K562 (cell line): ENCODE data around the gene WBP1. TPM values are rescaled to one million over a fixed set of nuclear protein-coding genes. Genes with fewer than 3 reads are reported as not detected.

Source experiments
- CEBPB ChIP-seq: fragments of 450-650 bp; IDR thresholded peaks from 2 replicates; pipeline ENCODE4 v1.6.1; 2016; ENCODE audit warnings: missing genetic modification characterization, missing compliant biosample characterization
- CREM ChIP-seq: IDR thresholded peaks from 2 replicates; pipeline ENCODE4 v1.6.1; 2014; ENCODE audit warnings: antibody characterized with exemption, low read depth
- KAT8 ChIP-seq: fragments of 450-650 bp; IDR thresholded peaks from 2 replicates; pipeline ENCODE4 v1.6.1; 2016; ENCODE audit warnings: low read depth, mild to moderate bottlenecking
- KHSRP ChIP-seq: fragments of 450-650 bp; IDR thresholded peaks from 2 replicates; pipeline ENCODE4 v1.6.1; 2017
- KLF1 ChIP-seq: fragments of 450-650 bp; IDR thresholded peaks from 2 replicates; pipeline ENCODE4 v1.6.1; 2016; ENCODE audit warnings: missing genetic modification characterization, missing compliant biosample characterization
- LCOR ChIP-seq: sonication (generic); formaldehyde crosslinking; IDR thresholded peaks from 2 replicates; pipeline ENCODE4 v1.8.0; 2022; ENCODE audit warnings: mild to moderate bottlenecking, missing genetic modification reagents
- NEUROD1 ChIP-seq: fragments of 150-350 bp; IDR thresholded peaks from 2 replicates; pipeline ENCODE4 v1.6.1; 2014; ENCODE audit warnings: borderline replicate concordance, low read length, low read depth; ENCODE audit not compliant: partially characterized antibody
- NRF1 ChIP-seq, 2 experiments: fragments of 450-650 bp; IDR thresholded peaks in 1 of 2; conservative IDR thresholded peaks in 1 of 2; 2 replicates each; pipeline ENCODE4 v1.6.1; 2014; ENCODE audit warnings: mild to moderate bottlenecking in 2 of 2
- POLR2G ChIP-seq: fragments of 200-400 bp; formaldehyde crosslinking; IDR thresholded peaks from 2 replicates; pipeline ENCODE4 v1.6.1; 2017; ENCODE audit warnings: low read depth, mild to moderate bottlenecking, antibody characterized with exemption, low read length, moderate library complexity
- RFX1 ChIP-seq: fragments of 450-650 bp; IDR thresholded peaks from 2 replicates; pipeline ENCODE4 v1.6.1; 2016; ENCODE audit warnings: mild to moderate bottlenecking, moderate library complexity
- RUNX1 ChIP-seq: sonication (generic); IDR thresholded peaks from 2 replicates; pipeline ENCODE4 v1.6.1; 2016; ENCODE audit warnings: antibody characterized with exemption, low read depth
- SPI1 ChIP-seq: IDR thresholded peaks from 2 replicates; pipeline ENCODE4 v1.6.1; 2011; ENCODE audit warnings: low read depth, low read length, control low read depth, borderline replicate concordance
- ZNF146 ChIP-seq: IDR thresholded peaks from one replicate; pipeline ENCODE4 v1.6.1; 2018; ENCODE audit warnings: missing compliant biosample characterization; ENCODE audit not compliant: unreplicated experiment
- ZNF175 ChIP-seq: fragments of 200-800 bp; sonication (Bioruptor generic); IDR thresholded peaks from 2 replicates; pipeline ENCODE4 v1.6.1; 2016; ENCODE audit warnings: low read depth, mild to moderate bottlenecking, missing genetic modification characterization, missing compliant biosample characterization
- ZNF695 ChIP-seq: fragments of 450-650 bp; formaldehyde crosslinking; IDR thresholded peaks from 2 replicates; pipeline ENCODE4 v1.4.0; 2020; ENCODE audit warnings: mild to moderate bottlenecking, moderate library complexity
- polyA plus RNA-seq, 8 experiments: library from polyadenylated mRNA; depleted of rRNA in 4 of 8; stranded (reverse) in 5 of 8; unstranded in 3 of 8; fragments of >200 nt; fragmentation: Nextera tagmentation in 2 of 8; fragmentation: Illumina TruSeq in 1 of 8; extraction: Ambion mirVana in 2 of 8; extraction: Trizol in 1 of 8; gene quantifications; 2 replicates each; pipeline versions ENCODE4 v1.2.1 to v1.2.3, GENCODE V29; 2011 to 2014; ENCODE audit warnings: inconsistent platforms in 1 of 8, missing spikeins in 1 of 8
- total RNA-seq, 7 experiments: library from RNA; depleted of rRNA in 6 of 7; stranded (reverse); fragments of >200 nt in 6 of 7; fragmentation: Illumina TruSeq in 2 of 7; extraction: Trizol in 2 of 7; gene quantifications; 2 replicates each; pipeline versions ENCODE4 v1.2.1 to v1.2.3, GENCODE V29; 2011 to 2021; ENCODE audit warnings: low replicate concordance in 1 of 7
- TF ChIP-seq, protein P1 (sequence below): fragments of 450-650 bp; IDR thresholded peaks from 2 replicates; pipeline ENCODE4 v1.6.1; 2016; ENCODE audit warnings: antibody characterized with exemption
- TF ChIP-seq, protein P2 (sequence below): IDR thresholded peaks from 2 replicates; pipeline ENCODE4 v1.6.1; 2012; ENCODE audit warnings: low read depth, low read length, improper control_type of control experiment, borderline replicate concordance
- TF ChIP-seq, protein P3 (sequence below), 2 experiments: fragments of 450-650 bp; conservative IDR thresholded peaks; 2 replicates each; pipeline ENCODE4 v1.6.1; 2017; ENCODE audit warnings: mild to moderate bottlenecking in 2 of 2, moderate library complexity in 2 of 2
- TF ChIP-seq, protein P4 (sequence below), 2 experiments: IDR thresholded peaks in 1 of 2; conservative IDR thresholded peaks in 1 of 2; 2 replicates each; pipeline ENCODE4 v1.6.1; 2016; ENCODE audit warnings: low read depth in 2 of 2, mild to moderate bottlenecking in 1 of 2, missing compliant biosample characterization in 1 of 2, missing genetic modification characterization in 1 of 2, moderate library complexity in 1 of 2
- TF ChIP-seq, protein P5 (sequence below): sonication (generic); formaldehyde crosslinking; IDR thresholded peaks from 2 replicates; pipeline ENCODE4 v1.8.0; 2022; ENCODE audit warnings: mild to moderate bottlenecking, missing genetic modification reagents

The WBP1 gene
- total and polyA plus RNA-seq, 9 of the 15 experiments (the other 6 are each of a cell fraction or from before 2014, with no cell fraction given), result 1.9 to 27.7 (median 14.2) TPM

DNA sequence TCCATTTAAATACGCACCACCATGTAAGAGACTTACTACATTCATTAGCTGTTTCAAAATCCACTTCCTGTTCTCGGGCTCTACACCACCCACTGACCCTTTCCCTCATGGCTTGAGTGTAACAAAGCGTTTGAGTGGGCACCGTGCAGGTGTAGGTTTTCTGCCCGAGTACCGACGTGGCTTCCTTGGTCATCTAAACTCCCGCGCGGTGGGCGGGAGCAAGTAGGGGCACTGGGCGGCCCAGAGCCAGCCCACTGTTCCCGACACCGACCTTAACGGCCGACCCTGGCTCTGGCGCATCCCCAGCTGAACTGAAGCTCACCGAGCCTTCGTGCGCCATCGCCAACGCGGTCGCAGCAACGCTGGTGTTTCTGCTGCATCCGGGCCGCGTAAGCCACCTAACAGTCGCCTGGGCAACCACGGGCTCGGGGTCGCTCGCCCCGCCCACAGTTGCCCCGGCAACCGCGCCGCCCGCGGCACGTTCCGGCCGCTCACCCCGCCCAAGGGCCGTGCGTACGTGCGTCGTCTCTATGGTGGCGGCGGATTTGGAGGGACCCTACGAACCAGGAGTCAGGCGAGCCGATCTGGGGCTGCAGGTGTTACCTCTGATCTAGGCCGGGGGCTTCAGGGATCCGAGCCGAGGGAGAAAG is 36.9 kb upstream of the WBP1 start, which contains the start of the genes C2orf81 and WDR54 (continued):
- TF ChIP-seq, protein P1, sequence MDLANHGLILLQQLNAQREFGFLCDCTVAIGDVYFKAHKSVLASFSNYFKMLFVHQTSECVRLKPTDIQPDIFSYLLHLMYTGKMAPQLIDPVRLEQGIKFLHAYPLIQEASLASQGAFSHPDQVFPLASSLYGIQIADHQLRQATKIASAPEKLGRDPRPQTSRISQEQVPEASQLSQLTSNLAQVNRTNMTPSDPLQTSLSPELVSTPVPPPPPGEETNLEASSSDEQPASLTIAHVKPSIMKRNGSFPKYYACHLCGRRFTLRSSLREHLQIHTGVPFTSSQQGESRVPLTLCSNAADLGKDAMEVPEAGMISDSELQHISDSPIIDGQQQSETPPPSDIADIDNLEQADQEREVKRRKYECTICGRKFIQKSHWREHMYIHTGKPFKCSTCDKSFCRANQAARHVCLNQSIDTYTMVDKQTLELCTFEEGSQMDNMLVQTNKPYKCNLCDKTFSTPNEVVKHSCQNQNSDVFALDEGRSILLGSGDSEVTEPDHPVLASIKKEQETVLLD, result peak; percentile 88; the same call in 1 of the 2 replicates
- TF ChIP-seq NRF1 (conservative IDR thresholded peaks at IDR 0.05 in 1 of 2, IDR thresholded peaks at IDR 0.05 in 1 of 2) (peak in 1 of 2 experiments; percentile 65), KAT8 (no peak), ZNF146 (CRISPR knock-in tag) (no peak), LCOR (peak; percentile 71; the same call in 1 of the 2 replicates), NEUROD1 (peak; percentile 84), SPI1 (peak; percentile 79), ZNF695 (CRISPR knock-in tag) (no peak), CREM (peak; percentile 62; the same call in 1 of the 2 replicates), CEBPB (tag) (no peak), KHSRP (no peak), RUNX1 (no peak), RFX1 (peak; percentile 96), ZNF175 (CRISPR knock-in tag) (no peak), KLF1 (tag) (peak; percentile 35; the same call in 1 of the 2 replicates), POLR2G (peak; percentile 63)
- TF ChIP-seq, protein P2, sequence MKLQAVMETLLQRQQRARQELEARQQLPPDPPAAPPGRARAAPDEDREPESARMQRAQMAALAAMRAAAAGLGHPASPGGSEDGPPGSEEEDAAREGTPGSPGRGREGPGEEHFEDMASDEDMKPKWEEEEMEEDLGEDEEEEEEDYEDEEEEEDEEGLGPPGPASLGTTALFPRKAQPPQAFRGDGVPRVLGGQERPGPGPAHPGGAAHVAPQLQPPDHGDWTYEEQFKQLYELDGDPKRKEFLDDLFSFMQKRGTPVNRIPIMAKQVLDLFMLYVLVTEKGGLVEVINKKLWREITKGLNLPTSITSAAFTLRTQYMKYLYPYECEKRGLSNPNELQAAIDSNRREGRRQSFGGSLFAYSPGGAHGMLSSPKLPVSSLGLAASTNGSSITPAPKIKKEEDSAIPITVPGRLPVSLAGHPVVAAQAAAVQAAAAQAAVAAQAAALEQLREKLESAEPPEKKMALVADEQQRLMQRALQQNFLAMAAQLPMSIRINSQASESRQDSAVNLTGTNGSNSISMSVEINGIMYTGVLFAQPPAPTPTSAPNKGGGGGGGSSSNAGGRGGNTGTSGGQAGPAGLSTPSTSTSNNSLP, result no peak
- TF ChIP-seq, protein P3, sequence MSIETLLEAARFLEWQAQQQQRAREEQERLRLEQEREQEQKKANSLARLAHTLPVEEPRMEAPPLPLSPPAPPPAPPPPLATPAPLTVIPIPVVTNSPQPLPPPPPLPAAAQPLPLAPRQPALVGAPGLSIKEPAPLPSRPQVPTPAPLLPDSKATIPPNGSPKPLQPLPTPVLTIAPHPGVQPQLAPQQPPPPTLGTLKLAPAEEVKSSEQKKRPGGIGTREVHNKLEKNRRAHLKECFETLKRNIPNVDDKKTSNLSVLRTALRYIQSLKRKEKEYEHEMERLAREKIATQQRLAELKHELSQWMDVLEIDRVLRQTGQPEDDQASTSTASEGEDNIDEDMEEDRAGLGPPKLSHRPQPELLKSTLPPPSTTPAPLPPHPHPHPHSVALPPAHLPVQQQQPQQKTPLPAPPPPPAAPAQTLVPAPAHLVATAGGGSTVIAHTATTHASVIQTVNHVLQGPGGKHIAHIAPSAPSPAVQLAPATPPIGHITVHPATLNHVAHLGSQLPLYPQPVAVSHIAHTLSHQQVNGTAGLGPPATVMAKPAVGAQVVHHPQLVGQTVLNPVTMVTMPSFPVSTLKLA (conservative IDR thresholded peaks at IDR 0.05), result peak; percentile 40 to 55; a peak in 2 of 4 replicates
- TF ChIP-seq, protein P4, sequence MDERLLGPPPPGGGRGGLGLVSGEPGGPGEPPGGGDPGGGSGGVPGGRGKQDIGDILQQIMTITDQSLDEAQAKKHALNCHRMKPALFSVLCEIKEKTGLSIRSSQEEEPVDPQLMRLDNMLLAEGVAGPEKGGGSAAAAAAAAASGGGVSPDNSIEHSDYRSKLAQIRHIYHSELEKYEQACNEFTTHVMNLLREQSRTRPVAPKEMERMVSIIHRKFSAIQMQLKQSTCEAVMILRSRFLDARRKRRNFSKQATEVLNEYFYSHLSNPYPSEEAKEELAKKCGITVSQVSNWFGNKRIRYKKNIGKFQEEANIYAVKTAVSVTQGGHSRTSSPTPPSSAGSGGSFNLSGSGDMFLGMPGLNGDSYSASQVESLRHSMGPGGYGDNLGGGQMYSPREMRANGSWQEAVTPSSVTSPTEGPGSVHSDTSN (CRISPR knock-in tag; IDR thresholded peaks at IDR 0.05; ENCODE audit: low read depth), result no peak
- TF ChIP-seq, protein P4 (tag; conservative IDR thresholded peaks at IDR 0.05; ENCODE audit: low read depth), result no peak
- TF ChIP-seq, protein P5, sequence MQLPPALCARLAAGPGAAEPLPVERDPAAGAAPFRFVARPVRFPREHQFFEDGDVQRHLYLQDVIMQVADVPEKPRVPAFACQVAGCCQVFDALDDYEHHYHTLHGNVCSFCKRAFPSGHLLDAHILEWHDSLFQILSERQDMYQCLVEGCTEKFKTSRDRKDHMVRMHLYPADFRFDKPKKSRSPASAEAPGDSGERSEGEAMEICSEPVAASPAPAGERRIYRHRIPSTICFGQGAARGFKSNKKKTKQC (CRISPR knock-in tag), result no peak; the same call in 1 of the 2 replicates
